ENCODE measurements around the gene FHIT.

FHIT gene

DNA sequence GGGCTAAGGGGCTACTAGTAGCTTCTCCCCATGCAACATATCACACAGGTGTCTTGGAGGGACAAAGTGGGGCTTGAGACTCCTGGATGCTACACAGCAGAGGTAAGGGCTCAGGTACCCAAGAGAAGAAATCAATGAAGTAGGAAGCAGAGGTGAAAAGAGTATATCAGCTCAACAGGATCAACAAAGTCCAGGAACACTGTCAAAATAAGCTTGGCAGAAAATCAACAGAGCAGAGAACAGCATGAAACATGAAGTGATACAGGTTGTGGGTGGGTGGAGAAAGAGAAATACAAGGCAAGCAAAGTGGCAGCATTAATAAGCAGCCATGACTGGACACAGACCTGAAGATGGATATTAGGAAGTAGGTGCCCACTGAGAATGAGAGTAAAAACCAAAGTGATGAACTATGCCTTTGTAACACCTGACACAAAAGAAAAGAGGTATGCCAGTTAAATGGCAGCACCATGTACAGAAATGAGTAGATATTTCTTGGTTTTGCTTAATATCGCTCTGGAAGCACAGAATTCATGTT lies 637.4 kb downstream of the FHIT start:
- TF ChIP-seq GATA3 (IDR thresholded peaks at IDR 0.05; ENCODE audit: low read depth, low read length) = no peak
- TF ChIP-seq GATA2 (IDR thresholded peaks at IDR 0.05; ENCODE audit: low read depth, low read length) = no peak

GRCh38 chr3:60610441-60611112 lies 640.7 kb downstream of the FHIT start:
- TF ChIP-seq GATA2 (IDR thresholded peaks at IDR 0.05; ENCODE audit: low read depth, low read length) = no peak

DNA sequence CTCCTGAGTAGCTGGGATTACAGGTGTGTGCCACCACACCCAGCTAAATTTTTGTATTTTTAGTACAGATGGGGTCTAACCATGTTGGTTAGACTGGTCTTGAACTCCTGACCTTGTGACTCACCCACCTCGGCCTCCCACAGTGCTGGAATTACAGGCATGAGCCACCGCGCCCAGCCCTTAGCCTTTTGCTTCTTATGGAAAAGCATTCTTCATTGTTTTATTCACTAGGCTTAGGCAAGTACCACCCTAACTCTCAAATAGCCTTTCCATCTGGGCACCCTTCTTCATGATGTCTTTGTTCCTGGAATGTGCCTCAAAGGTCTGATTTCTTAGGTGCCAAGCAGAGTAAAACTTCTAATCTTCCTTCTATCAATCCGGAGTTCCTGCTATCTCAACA lies 641.8 kb downstream of the FHIT start:
- no peak for TF ChIP-seq GATA2 (IDR thresholded peaks at IDR 0.05; ENCODE audit: low read depth, low read length)
- no peak for TF ChIP-seq GATA3 (IDR thresholded peaks at IDR 0.05; ENCODE audit: low read depth, low read length)

DNA sequence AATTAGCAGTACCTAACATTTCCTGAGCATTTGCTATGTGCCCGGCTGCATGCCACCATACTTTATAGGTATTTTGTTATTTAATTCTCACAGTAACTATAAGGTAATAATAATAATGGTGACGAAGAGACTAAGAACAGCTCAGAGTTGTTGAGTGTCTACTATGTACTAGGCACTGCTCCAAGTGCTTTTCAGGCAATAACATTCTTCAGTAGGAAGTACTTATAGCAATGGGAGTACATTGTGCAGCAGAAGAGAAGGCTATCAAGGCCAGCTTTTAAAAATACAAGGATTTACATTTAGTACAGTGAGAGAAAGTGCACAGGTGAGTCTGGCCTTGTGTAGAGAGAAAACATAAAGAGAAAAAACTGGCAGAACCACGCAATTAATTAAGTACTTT lies 647.4 kb downstream of the FHIT start:
- TF ChIP-seq GATA2 (IDR thresholded peaks at IDR 0.05; ENCODE audit: low read depth, low read length) = no peak

DNA sequence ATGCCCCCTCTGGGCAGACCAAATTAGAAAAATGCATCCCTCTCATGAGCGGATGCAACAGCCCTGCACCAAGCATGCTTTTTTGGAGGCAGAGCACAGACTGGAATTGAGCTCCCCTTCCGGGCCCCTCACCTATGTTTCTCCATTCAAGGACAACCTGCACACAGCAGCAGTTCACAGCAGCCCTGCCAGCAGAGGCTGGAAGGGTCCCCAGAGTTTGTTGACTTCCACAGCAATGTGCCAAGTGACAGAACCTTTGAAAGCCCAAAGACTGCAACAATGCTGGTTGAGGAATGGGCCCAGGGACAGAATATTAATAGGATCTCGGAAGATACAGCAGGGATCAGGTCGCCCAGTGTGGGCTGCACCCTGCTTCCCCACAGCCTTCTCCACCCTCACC lies 650.4 kb downstream of the FHIT start:
- TF ChIP-seq GATA3 (IDR thresholded peaks at IDR 0.05; ENCODE audit: low read depth, low read length) (no peak), GATA2 (IDR thresholded peaks at IDR 0.05; ENCODE audit: low read depth, low read length) (no peak)

- no peak for TF ChIP-seq GATA2 (IDR thresholded peaks at IDR 0.05; ENCODE audit: low read depth, low read length)
- TF ChIP-seq GATA3 (IDR thresholded peaks at IDR 0.05; ENCODE audit: low read depth, low read length) = no peak
These were observed 651.7 kb downstream of the FHIT start for GRCh38 chr3:60599586-60599985.

- TF ChIP-seq GATA2 (IDR thresholded peaks at IDR 0.05; ENCODE audit: low read depth, low read length) = no peak
- TF ChIP-seq GATA3 (IDR thresholded peaks at IDR 0.05; ENCODE audit: low read depth, low read length) = no peak
These were observed 652.6 kb downstream of the FHIT start for GRCh38 chr3:60598671-60599070.

DNA sequence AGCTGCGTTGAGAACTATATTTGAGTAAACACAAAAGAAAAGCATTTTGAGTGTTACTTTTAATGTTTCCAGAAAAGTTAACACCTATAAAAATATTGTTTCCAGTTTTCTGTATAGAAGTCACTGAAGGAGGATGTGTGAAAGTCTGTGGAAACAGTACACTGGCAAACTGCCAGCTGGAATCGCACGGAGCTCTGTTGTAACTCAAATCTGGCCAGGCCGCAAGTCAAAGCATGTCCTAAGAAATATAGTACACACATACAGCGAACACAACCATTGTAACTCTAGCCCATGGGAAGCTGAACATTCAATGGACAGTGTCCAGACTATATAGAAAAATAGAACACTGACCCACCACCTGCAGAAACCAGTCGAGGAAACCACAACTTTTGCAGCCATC lies 657.2 kb downstream of the FHIT start:
- TF ChIP-seq GATA3 (IDR thresholded peaks at IDR 0.05; ENCODE audit: low read depth, low read length) (no peak), GATA2 (IDR thresholded peaks at IDR 0.05; ENCODE audit: low read depth, low read length) (no peak)

DNA sequence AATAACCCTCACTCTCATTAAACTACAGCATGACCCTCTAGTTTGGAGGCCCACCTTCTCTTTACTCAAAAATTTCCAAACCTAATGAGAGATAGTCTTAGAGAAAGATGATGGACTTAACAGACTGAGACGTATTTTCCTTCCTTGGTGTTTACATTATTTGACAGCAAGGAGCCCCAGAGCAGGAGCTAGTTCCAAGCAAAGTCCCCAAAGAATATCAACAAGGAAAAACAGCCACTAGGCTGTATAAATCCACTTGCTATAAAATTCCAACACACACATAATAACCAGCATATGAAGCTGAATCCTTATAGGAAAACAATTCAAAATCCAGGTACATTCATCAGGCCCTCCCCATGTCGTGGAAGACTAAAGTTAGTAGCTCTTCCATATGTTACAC lies 660.0 kb downstream of the FHIT start:
- TF ChIP-seq GATA3 (IDR thresholded peaks at IDR 0.05; ENCODE audit: low read depth, low read length) (no peak), GATA2 (IDR thresholded peaks at IDR 0.05; ENCODE audit: low read depth, low read length) (no peak)

GRCh38 chr3:60588806-60589205 lies 662.4 kb downstream of the FHIT start:
- TF ChIP-seq GATA2 (IDR thresholded peaks at IDR 0.05; ENCODE audit: low read depth, low read length) (no peak), GATA3 (IDR thresholded peaks at IDR 0.05; ENCODE audit: low read depth, low read length) (no peak)

DNA sequence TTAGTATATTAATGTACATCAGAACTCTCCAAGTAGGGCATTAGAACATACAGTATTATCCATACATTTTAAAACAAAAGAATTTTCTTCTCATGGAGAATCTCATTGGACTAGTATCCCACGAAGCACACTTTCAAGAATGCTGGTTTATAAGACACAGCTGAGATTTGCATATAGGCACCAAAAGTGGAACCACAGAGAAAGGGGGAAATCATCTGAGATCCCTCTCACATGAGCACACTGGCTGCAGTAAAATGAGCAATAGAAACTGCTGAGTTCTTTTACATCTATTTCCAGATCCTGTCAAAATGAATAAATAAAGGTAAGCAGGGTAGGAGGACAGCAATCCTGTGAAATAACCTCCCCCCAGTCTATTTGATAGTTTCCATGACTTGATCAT lies 665.3 kb downstream of the FHIT start:
- TF ChIP-seq GATA3 (IDR thresholded peaks at IDR 0.05; ENCODE audit: low read depth, low read length) (no peak), GATA2 (IDR thresholded peaks at IDR 0.05; ENCODE audit: low read depth, low read length) (no peak)

GRCh38 chr3:60584250-60584649 lies 667.0 kb downstream of the FHIT start:
- TF ChIP-seq GATA3 (IDR thresholded peaks at IDR 0.05; ENCODE audit: low read depth, low read length) = no peak
- no peak for TF ChIP-seq GATA2 (IDR thresholded peaks at IDR 0.05; ENCODE audit: low read depth, low read length)

DNA sequence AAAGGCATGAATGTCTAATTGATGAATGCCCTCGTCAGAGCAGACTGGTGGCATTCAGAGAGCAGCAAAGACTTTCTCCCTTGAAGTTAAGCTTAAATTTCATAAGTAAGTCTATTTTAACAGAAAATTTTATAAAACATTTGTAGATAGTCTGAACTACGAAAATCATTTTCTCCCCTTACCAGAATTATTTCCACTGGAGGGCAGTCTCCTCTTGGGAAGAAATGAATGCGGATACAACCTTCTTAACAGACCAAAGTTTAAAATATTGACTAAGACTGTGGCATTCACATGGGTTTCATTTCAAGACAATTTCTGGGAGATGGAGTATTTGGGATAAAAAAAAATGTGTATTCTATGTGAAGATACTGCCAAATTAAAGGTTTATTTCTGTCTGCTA lies 669.0 kb downstream of the FHIT start:
- TF ChIP-seq GATA3 (IDR thresholded peaks at IDR 0.05; ENCODE audit: low read depth, low read length) (no peak), GATA2 (IDR thresholded peaks at IDR 0.05; ENCODE audit: low read depth, low read length) (no peak)

DNA sequence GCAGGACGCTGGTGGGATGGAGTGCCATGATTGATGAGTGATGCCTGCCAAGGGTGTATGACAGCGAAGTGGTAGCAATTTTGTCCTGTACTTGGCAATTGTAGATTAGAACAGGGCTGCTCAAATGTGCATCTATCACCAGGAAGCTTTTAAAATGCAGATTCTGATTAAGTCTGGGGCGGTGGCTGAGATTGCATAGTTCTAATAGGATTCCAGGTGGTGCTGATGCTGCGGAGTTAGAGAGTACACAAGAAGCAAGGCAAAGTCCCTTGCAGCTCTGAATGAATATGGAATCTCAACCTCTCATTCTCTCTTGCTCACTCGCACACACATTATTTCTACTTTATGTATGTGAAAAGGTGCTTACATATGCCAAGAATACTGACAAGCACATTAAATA lies 670.4 kb downstream of the FHIT start:
- TF ChIP-seq GATA3 (IDR thresholded peaks at IDR 0.05; ENCODE audit: low read depth, low read length) (no peak), GATA2 (IDR thresholded peaks at IDR 0.05; ENCODE audit: low read depth, low read length) (no peak)

GRCh38 chr3:60579734-60580133 lies 671.5 kb downstream of the FHIT start:
- TF ChIP-seq GATA2 (IDR thresholded peaks at IDR 0.05; ENCODE audit: low read depth, low read length) = no peak
- no peak for TF ChIP-seq GATA3 (IDR thresholded peaks at IDR 0.05; ENCODE audit: low read depth, low read length)

- TF ChIP-seq GATA2 (IDR thresholded peaks at IDR 0.05; ENCODE audit: low read depth, low read length) (no peak), GATA3 (IDR thresholded peaks at IDR 0.05; ENCODE audit: low read depth, low read length) (no peak)
These were observed 672.3 kb downstream of the FHIT start for GRCh38 chr3:60578936-60579335.

All from SH-SY5Y (cell line).